ENCODE data around the gene MTMR1.

Gene MTMR1

DNA sequence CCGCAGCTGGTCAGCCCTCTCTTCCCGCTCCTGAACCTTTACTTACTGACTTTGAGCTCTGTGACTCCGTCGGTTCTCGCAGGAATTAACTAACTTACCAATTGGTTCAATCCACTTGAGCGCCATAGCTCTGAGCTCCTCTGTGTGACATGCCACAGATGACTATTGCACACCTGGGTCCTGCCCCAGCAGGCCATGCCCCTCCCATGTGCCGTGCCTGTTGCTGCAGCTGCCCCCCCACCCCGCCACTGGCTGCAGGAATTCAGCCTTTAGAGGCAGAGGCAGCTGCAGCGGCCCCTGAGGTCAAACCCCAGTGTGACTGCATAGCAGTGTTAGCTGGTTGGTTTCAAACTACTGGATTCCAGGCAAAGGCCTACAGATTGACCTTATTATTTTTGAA is 70.6 kb downstream of the MTMR1 start:
- Mint-ChIP-seq H3K4me1 (peaks cover 23% of the 10 kb centered on the region), H3K36me3 (ENCODE audit: low read depth) (peaks cover 26% of the 10 kb centered on the region), H3K9me3 (peaks cover 40% of the 10 kb centered on the region), H3K27ac (peak overlapping the region; percentile 66), H3K27me3 (ENCODE audit: low read depth, poor library complexity) (peaks cover 8% of the 10 kb centered on the region), H3K4me3 (no peak overlapping the region)
- DNase-seq, result peak; percentile 26
- TF ChIP-seq, protein P1, sequence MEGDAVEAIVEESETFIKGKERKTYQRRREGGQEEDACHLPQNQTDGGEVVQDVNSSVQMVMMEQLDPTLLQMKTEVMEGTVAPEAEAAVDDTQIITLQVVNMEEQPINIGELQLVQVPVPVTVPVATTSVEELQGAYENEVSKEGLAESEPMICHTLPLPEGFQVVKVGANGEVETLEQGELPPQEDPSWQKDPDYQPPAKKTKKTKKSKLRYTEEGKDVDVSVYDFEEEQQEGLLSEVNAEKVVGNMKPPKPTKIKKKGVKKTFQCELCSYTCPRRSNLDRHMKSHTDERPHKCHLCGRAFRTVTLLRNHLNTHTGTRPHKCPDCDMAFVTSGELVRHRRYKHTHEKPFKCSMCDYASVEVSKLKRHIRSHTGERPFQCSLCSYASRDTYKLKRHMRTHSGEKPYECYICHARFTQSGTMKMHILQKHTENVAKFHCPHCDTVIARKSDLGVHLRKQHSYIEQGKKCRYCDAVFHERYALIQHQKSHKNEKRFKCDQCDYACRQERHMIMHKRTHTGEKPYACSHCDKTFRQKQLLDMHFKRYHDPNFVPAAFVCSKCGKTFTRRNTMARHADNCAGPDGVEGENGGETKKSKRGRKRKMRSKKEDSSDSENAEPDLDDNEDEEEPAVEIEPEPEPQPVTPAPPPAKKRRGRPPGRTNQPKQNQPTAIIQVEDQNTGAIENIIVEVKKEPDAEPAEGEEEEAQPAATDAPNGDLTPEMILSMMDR (IDR thresholded peaks at IDR 0.05), result no peak

DNA sequence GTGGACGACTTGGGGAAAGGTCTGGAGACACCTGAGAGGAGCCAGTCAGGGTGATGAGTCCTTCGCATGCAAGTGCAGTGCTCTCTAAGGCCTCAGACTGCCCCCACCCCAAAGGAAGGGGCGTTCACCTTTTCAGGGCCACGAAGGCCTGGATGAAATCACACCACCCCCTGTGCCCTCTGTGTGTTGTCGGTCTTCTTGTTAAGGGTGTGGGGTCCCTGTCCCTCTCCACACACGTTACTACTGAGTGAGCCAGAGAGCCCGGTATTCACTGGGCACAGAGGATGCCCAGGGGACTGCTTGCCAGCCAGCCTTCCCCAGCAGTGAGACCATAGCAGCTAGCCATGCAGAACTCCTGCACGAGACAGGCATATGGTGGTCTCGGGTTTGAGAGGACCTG is 72.0 kb downstream of the MTMR1 start:
- H3K27ac Mint-ChIP-seq, result no peak overlapping the region
- no peak for DNase-seq
- H3K9me3 Mint-ChIP-seq, result peaks cover 36% of the 10 kb centered on the region
- TF ChIP-seq, protein P1 (IDR thresholded peaks at IDR 0.05), result no peak
- H3K4me1 Mint-ChIP-seq, result peaks cover 23% of the 10 kb centered on the region
- peaks cover 5% of the 10 kb centered on the region for H3K27me3 Mint-ChIP-seq (ENCODE audit: low read depth, poor library complexity)
- H3K4me3 Mint-ChIP-seq, result no peak overlapping the region
- H3K36me3 Mint-ChIP-seq (ENCODE audit: low read depth), result peaks cover 15% of the 10 kb centered on the region

DNA sequence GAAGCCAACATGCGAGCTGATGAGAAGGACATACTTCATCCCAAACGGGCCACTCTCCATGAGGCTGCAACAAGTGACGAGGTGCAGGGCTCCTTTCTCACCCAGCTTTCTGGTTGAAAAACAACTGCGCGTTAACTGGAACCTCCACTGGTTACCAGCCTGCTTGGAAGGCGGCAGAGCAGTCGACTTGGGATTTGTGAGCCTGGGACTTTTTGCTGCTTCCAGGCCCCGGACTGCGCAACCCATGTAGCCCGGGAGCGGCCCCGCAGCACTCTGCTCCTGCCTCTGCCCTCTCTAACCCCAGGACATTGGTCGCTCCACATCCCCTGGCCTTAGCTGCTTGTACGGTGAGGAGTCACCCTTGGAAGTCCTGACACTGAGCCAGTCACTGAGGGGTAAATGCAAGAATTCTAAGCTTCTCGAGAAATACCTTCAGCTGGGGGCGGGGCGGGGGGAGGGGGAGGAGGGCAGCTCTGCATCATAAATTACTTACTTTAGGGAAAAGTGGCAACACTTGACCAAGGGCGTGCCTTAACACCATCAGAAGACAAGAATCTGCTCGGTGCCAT is 72.7 kb downstream of the MTMR1 start:
- TF ChIP-seq, protein P1 (IDR thresholded peaks at IDR 0.05), result no peak
- no peak for DNase-seq
- Mint-ChIP-seq H3K27me3 (ENCODE audit: low read depth, poor library complexity) (peaks cover 2% of the 10 kb centered on the region), H3K36me3 (ENCODE audit: low read depth) (peaks cover 15% of the 10 kb centered on the region), H3K27ac (no peak overlapping the region), H3K4me1 (peaks cover 23% of the 10 kb centered on the region), H3K9me3 (peaks cover 36% of the 10 kb centered on the region), H3K4me3 (no peak overlapping the region)

GRCh38 chrX:150766351-150767044 is 73.3 kb downstream of the MTMR1 start:
- DNase-seq, result no peak
- peaks cover 2% of the 10 kb centered on the region for H3K27me3 Mint-ChIP-seq (ENCODE audit: low read depth, poor library complexity)
- peaks cover 23% of the 10 kb centered on the region for H3K4me1 Mint-ChIP-seq
- no peak overlapping the region for H3K4me3 Mint-ChIP-seq
- H3K27ac Mint-ChIP-seq, result no peak overlapping the region
- peaks cover 39% of the 10 kb centered on the region for H3K9me3 Mint-ChIP-seq
- TF ChIP-seq, protein P1 (IDR thresholded peaks at IDR 0.05), result no peak
- H3K36me3 Mint-ChIP-seq (ENCODE audit: low read depth), result peaks cover 15% of the 10 kb centered on the region

DNA sequence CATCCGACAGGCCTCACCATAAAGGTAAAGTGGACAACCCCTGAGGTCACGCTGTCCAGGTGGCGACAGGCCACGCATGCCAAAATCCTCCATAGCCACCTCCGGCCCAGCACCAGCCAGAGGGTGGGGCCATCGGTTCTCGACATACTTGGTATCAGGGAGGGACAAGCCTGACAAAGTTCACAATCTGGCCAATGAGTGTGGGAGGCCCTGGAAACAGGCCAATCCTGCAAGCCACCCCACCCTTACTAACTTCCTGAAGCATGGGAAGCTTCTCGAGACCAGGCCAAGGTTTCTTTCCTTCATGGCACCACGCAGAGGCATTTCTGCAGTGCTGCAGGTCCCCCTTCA is 73.8 kb downstream of the MTMR1 start:
- DNase-seq, result no peak
- peaks cover 2% of the 10 kb centered on the region for H3K27me3 Mint-ChIP-seq (ENCODE audit: low read depth, poor library complexity)

More for the DNA sequence above, 73.8 kb downstream of the MTMR1 start:
- TF ChIP-seq, protein P1 (IDR thresholded peaks at IDR 0.05), result no peak
- Mint-ChIP-seq H3K4me3 (no peak overlapping the region), H3K36me3 (ENCODE audit: low read depth) (peaks cover 15% of the 10 kb centered on the region), H3K9me3 (peaks cover 41% of the 10 kb centered on the region), H3K4me1 (peaks cover 23% of the 10 kb centered on the region), H3K27ac (no peak overlapping the region)

Data from nephron progenitor cell (in vitro differentiated cells).